Liver (tissue), 9 donors: Measurements from ENCODE around the gene EEFSEC. TPM values are rescaled to one million over a fixed set of nuclear protein-coding genes. Genes with fewer than 3 reads are reported as not detected.

ENCODE experiments used
- DNase-seq: peaks from one replicate; pipeline ENCODE4 v3.0.0-alpha.2; 2017; ENCODE audit warnings: low spot score
- H3K27ac ChIP-seq, 2 donors: one replicate each; pipeline ENCODE4 v1.7.0; 2013; ENCODE audit warnings: inconsistent platforms in 2 of 2, low read length in 2 of 2, control low read depth in 1 of 2, low read depth in 1 of 2, mild to moderate bottlenecking in 1 of 2
- H3K27me3 ChIP-seq, 4 donors: one replicate each; pipeline versions ENCODE4 v1.6.1 to v1.7.0; 2013; ENCODE audit warnings: low read length in 3 of 4, inconsistent platforms in 1 of 4, mild to moderate bottlenecking in 1 of 4, moderate library complexity in 1 of 4; ENCODE audit not compliant: control insufficient read depth in 4 of 4, insufficient read depth in 4 of 4
- H3K36me3 ChIP-seq, 4 donors: one replicate each; pipeline versions ENCODE4 v1.6.1 to v1.7.0; 2013; ENCODE audit warnings: low read length in 3 of 4, mild to moderate bottlenecking in 3 of 4, low read depth in 1 of 4, moderate library complexity in 1 of 4; ENCODE audit not compliant: control insufficient read depth in 4 of 4, insufficient read depth in 3 of 4
- H3K4me1 ChIP-seq, 4 donors: one replicate each; pipeline versions ENCODE4 v1.6.1 to v1.7.0; 2013; ENCODE audit warnings: low read length in 3 of 4, mild to moderate bottlenecking in 3 of 4, moderate library complexity in 1 of 4; ENCODE audit not compliant: control insufficient read depth in 4 of 4, insufficient read depth in 4 of 4
- H3K4me3 ChIP-seq, 3 donors: one replicate each; pipeline versions ENCODE4 v1.6.1 to v1.7.0; 2013; ENCODE audit warnings: low read length in 3 of 3, control low read depth in 1 of 3, low read depth in 1 of 3, mild to moderate bottlenecking in 1 of 3
- H3K9ac ChIP-seq, 2 donors: one replicate each; pipeline ENCODE4 v1.7.0; 2013; ENCODE audit warnings: low read length in 2 of 2, mild to moderate bottlenecking in 2 of 2, moderate library complexity in 2 of 2, control low read depth in 1 of 2, low read depth in 1 of 2
- H3K9me3 ChIP-seq, 4 donors: one replicate each; pipeline versions ENCODE4 v1.6.1 to v1.7.0; 2013; ENCODE audit warnings: low read length in 3 of 4; ENCODE audit not compliant: control insufficient read depth in 4 of 4
- EGR1 ChIP-seq, 2 donors: IDR thresholded peaks; 2 replicates each; pipeline ENCODE4 v1.6.1; 2016 to 2018; ENCODE audit warnings: antibody characterized with exemption in 2 of 2, low read depth in 2 of 2
- FOXA2 ChIP-seq: IDR thresholded peaks from 2 replicates; pipeline ENCODE4 v1.6.1; 2016; ENCODE audit warnings: antibody characterized with exemption
- GABPA ChIP-seq, 2 donors: IDR thresholded peaks in 1 of 2; conservative IDR thresholded peaks in 1 of 2; 2 replicates each; pipeline ENCODE4 v1.6.1; 2016; ENCODE audit warnings: antibody characterized with exemption in 2 of 2, mild to moderate bottlenecking in 1 of 2, moderate library complexity in 1 of 2
- HNF4A ChIP-seq, 2 donors: conservative IDR thresholded peaks; 2 replicates each; pipeline ENCODE4 v1.6.1; 2016; ENCODE audit warnings: antibody characterized with exemption in 2 of 2, mild to moderate bottlenecking in 2 of 2
- HNF4G ChIP-seq: IDR thresholded peaks from 2 replicates; pipeline ENCODE4 v1.6.1; 2016; ENCODE audit warnings: antibody characterized with exemption
- JUND ChIP-seq, 2 donors: IDR thresholded peaks; 2 replicates each; pipeline ENCODE4 v1.6.1; 2016; ENCODE audit warnings: antibody characterized with exemption in 2 of 2
- NR2F2 ChIP-seq: IDR thresholded peaks from 2 replicates; pipeline ENCODE4 v1.6.1; 2016; ENCODE audit warnings: antibody characterized with exemption
- RAD21 ChIP-seq, 2 donors: IDR thresholded peaks; 2 replicates each; pipeline ENCODE4 v1.6.1; 2016; ENCODE audit warnings: antibody characterized with exemption in 2 of 2, mild to moderate bottlenecking in 2 of 2
- RXRA ChIP-seq, 2 donors: IDR thresholded peaks; 2 replicates each; pipeline ENCODE4 v1.6.1; 2017 to 2018; ENCODE audit warnings: antibody characterized with exemption in 2 of 2, mild to moderate bottlenecking in 1 of 2
- SP1 ChIP-seq: IDR thresholded peaks from 2 replicates; pipeline ENCODE4 v1.6.1; 2018; ENCODE audit warnings: antibody characterized with exemption, mild to moderate bottlenecking
- TAF1 ChIP-seq: conservative IDR thresholded peaks from 2 replicates; pipeline ENCODE4 v1.6.1; 2016; ENCODE audit warnings: antibody characterized with exemption, mild to moderate bottlenecking
- YY1 ChIP-seq: IDR thresholded peaks from 2 replicates; pipeline ENCODE4 v1.6.1; 2016; ENCODE audit warnings: antibody characterized with exemption, mild to moderate bottlenecking
- WGBS: extraction: QIAGEN DNeasy Blood & Tissue Kit; methylation state at CpG from one replicate; pipeline ENCODE4 v1.1.7; 2013; 5-methylcytosine and 5-hydroxymethylcytosine counted together
- polyA plus RNA-seq, 2 donors: library from polyadenylated mRNA; stranded (reverse) in 1 of 2; unstranded in 1 of 2; fragments of 200-250 nt in 1 of 2; fragments of >200 nt in 1 of 2; fragmentation: Nextera tagmentation in 1 of 2; extraction: Ambion mirVana in 1 of 2; gene quantifications; one replicate each; pipeline versions ENCODE4 v1.2.1 to v1.2.3, GENCODE V29; 2013 to 2015
- total RNA-seq, 2 donors: library from RNA; depleted of rRNA; stranded (reverse); fragments of >200 nt; gene quantifications; one replicate each; pipeline ENCODE4 v1.2.3, GENCODE V29; 2014
- TF ChIP-seq, protein P1 (sequence below): fragments of 150-350 bp; IDR thresholded peaks from 2 replicates; pipeline ENCODE4 v1.5.1; 2017; ENCODE audit warnings: improper control_type of control experiment, low read depth, low read length; ENCODE audit not compliant: missing input control
- TF ChIP-seq, protein P2 (sequence below): IDR thresholded peaks from 2 replicates; pipeline ENCODE4 v1.6.1; 2016; ENCODE audit warnings: antibody characterized with exemption
- TF ChIP-seq, protein P3 (sequence below): IDR thresholded peaks from 2 replicates; pipeline ENCODE4 v1.6.1; 2016; ENCODE audit warnings: antibody characterized with exemption, mild to moderate bottlenecking
- TF ChIP-seq, protein P4 (sequence below): IDR thresholded peaks from 2 replicates; pipeline ENCODE4 v1.6.1; 2016; ENCODE audit warnings: antibody characterized with exemption
- donor health status: healthy.
- donor health status: healthy.
- donor health status: healthy.
- donor health status: healthy.
- donor health status: healthy.

EEFSEC gene
- total and polyA plus RNA-seq, 4 donors = 8.4 to 13.1 (median 10.7) TPM

DNA sequence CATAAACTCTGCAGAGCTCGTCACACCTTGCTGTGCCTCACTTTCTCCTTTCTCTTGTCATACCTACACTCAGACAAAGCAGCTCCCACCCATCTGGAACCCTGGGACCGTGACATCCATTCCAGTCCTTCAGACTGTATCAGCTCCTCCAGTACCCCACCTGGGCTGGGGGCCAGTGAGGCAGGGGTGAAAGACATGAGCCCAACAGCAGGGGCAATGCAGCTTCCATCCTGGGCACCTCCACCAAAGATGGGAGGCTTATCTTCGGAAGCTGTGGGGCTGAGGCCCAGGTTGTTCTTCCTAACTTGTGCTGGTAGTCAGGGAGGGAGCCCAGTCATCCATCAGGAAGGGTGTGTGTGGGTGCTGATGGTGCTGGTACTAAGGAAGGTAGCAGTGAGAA lies 109.2 kb downstream of the EEFSEC start:
- peaks cover 0 to 4% (median 1%) of the 10 kb centered on the region in 4 donors for H3K9me3 ChIP-seq
- DNase-seq = no peak
- H3K27ac ChIP-seq = no peak overlapping the region
- H3K4me1 ChIP-seq = no peaks in the 10 kb centered on the region
- H3K27me3 ChIP-seq = no peaks in the 10 kb centered on the region
- WGBS = 96% methylated on average over 3 of the region's 3 CpGs
- H3K36me3 ChIP-seq = peaks cover 1 to 18% (median 5%) of the 10 kb centered on the region in 4 donors
- H3K4me3 ChIP-seq = no peak overlapping the region
- TF ChIP-seq, protein P1, sequence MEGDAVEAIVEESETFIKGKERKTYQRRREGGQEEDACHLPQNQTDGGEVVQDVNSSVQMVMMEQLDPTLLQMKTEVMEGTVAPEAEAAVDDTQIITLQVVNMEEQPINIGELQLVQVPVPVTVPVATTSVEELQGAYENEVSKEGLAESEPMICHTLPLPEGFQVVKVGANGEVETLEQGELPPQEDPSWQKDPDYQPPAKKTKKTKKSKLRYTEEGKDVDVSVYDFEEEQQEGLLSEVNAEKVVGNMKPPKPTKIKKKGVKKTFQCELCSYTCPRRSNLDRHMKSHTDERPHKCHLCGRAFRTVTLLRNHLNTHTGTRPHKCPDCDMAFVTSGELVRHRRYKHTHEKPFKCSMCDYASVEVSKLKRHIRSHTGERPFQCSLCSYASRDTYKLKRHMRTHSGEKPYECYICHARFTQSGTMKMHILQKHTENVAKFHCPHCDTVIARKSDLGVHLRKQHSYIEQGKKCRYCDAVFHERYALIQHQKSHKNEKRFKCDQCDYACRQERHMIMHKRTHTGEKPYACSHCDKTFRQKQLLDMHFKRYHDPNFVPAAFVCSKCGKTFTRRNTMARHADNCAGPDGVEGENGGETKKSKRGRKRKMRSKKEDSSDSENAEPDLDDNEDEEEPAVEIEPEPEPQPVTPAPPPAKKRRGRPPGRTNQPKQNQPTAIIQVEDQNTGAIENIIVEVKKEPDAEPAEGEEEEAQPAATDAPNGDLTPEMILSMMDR = no peak
- no peak for TF ChIP-seq JUND (IDR thresholded peaks at IDR 0.05)
- TF ChIP-seq, protein P2, sequence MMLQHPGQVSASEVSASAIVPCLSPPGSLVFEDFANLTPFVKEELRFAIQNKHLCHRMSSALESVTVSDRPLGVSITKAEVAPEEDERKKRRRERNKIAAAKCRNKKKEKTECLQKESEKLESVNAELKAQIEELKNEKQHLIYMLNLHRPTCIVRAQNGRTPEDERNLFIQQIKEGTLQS = no peak
- TF ChIP-seq HNF4A (conservative IDR thresholded peaks at IDR 0.05) = no peak
- TF ChIP-seq NR2F2 = no peak
- no peak for TF ChIP-seq HNF4G
- TF ChIP-seq FOXA2 = no peak
- no peak for TF ChIP-seq GABPA (IDR thresholded peaks at IDR 0.05 in 1 of 2, conservative IDR thresholded peaks at IDR 0.05 in 1 of 2)
- no peak for TF ChIP-seq RXRA (IDR thresholded peaks at IDR 0.05)
- no peak for TF ChIP-seq SP1
- TF ChIP-seq YY1 = no peak
- no peak overlapping the region for H3K9ac ChIP-seq

DNA sequence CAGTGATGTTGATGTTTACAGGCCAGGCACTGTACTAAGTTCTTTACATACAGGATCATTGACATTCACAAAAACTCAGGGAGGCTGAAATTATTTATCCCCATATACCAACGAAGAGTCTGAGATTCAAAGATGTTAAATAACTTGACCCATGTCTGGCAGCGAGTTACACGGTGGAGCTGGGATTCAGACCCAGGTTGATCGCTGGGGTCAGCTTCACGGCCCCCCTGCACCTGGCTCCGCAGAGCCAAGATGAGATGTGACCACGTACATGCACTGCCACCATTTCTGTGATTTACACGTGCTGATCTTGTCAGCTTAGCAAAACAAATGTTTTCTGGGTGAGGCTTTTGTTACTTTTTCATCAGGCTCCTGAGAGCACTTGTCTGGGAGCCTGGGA lies 109.8 kb downstream of the EEFSEC start:
- WGBS = 94% methylated on average over 8 of the region's 8 CpGs
- TF ChIP-seq GABPA (IDR thresholded peaks at IDR 0.05 in 1 of 2, conservative IDR thresholded peaks at IDR 0.05 in 1 of 2) (no peak), HNF4A (conservative IDR thresholded peaks at IDR 0.05) (no peak), JUND (IDR thresholded peaks at IDR 0.05) (no peak)
- TF ChIP-seq, protein P3, sequence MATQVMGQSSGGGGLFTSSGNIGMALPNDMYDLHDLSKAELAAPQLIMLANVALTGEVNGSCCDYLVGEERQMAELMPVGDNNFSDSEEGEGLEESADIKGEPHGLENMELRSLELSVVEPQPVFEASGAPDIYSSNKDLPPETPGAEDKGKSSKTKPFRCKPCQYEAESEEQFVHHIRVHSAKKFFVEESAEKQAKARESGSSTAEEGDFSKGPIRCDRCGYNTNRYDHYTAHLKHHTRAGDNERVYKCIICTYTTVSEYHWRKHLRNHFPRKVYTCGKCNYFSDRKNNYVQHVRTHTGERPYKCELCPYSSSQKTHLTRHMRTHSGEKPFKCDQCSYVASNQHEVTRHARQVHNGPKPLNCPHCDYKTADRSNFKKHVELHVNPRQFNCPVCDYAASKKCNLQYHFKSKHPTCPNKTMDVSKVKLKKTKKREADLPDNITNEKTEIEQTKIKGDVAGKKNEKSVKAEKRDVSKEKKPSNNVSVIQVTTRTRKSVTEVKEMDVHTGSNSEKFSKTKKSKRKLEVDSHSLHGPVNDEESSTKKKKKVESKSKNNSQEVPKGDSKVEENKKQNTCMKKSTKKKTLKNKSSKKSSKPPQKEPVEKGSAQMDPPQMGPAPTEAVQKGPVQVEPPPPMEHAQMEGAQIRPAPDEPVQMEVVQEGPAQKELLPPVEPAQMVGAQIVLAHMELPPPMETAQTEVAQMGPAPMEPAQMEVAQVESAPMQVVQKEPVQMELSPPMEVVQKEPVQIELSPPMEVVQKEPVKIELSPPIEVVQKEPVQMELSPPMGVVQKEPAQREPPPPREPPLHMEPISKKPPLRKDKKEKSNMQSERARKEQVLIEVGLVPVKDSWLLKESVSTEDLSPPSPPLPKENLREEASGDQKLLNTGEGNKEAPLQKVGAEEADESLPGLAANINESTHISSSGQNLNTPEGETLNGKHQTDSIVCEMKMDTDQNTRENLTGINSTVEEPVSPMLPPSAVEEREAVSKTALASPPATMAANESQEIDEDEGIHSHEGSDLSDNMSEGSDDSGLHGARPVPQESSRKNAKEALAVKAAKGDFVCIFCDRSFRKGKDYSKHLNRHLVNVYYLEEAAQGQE = no peak
- Histone ChIP-seq H3K9ac (no peak overlapping the region), H3K4me3 (no peak overlapping the region), H3K9me3 (peaks cover 0 to 4% (median 1%) of the 10 kb centered on the region in 4 donors), H3K36me3 (peaks cover 1 to 18% (median 5%) of the 10 kb centered on the region in 4 donors), H3K4me1 (no peaks in the 10 kb centered on the region), H3K27me3 (no peaks in the 10 kb centered on the region), H3K27ac (no peak overlapping the region)
- no peak for DNase-seq

DNA sequence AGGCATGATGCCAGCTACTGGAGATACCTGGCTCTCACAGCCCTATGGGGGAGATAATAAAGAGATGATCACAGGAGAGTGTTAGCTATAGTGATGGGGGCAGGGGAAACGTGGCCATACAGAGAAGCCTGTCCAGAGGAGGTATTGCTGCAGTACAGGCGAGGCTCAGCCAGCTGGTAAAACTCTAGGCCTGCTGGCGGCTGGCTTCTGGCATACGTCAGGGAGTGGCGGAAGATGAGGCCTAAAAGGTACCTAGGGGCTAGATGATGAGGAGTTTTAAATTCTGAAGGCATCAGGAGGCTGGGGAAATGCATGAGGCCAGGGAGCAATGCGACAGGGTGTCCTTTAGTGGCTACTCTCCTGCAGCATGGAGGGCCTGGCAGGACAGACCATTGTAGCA lies 110.7 kb downstream of the EEFSEC start:
- 99% methylated on average over 6 of the region's 6 CpGs for WGBS
- peaks cover 1 to 18% (median 4%) of the 10 kb centered on the region in 4 donors for H3K36me3 ChIP-seq

More for the DNA sequence above, 110.7 kb downstream of the EEFSEC start:
- DNase-seq = no peak
- peaks cover 0 to 4% (median 1%) of the 10 kb centered on the region in 4 donors for H3K9me3 ChIP-seq
- no peaks in the 10 kb centered on the region for H3K4me1 ChIP-seq
- H3K27ac ChIP-seq = no peak overlapping the region
- no peak overlapping the region for H3K4me3 ChIP-seq
- H3K9ac ChIP-seq = no peak overlapping the region
- TF ChIP-seq, protein P1 = no peak
- no peak for TF ChIP-seq FOXA2
- TF ChIP-seq TAF1 = no peak
- no peak for TF ChIP-seq RXRA (IDR thresholded peaks at IDR 0.05)
- no peak for TF ChIP-seq EGR1 (IDR thresholded peaks at IDR 0.05; ENCODE audit: low read depth in 2 of 2)
- TF ChIP-seq, protein P2 = no peak
- TF ChIP-seq HNF4A (conservative IDR thresholded peaks at IDR 0.05) = no peak
- no peak for TF ChIP-seq RAD21 (IDR thresholded peaks at IDR 0.05)
- TF ChIP-seq, protein P4, sequence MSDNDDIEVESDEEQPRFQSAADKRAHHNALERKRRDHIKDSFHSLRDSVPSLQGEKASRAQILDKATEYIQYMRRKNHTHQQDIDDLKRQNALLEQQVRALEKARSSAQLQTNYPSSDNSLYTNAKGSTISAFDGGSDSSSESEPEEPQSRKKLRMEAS = no peak
- TF ChIP-seq HNF4G = no peak
- no peak for TF ChIP-seq JUND (IDR thresholded peaks at IDR 0.05)
- TF ChIP-seq GABPA (IDR thresholded peaks at IDR 0.05 in 1 of 2, conservative IDR thresholded peaks at IDR 0.05 in 1 of 2) = no peak
- TF ChIP-seq SP1 = no peak
- H3K27me3 ChIP-seq = no peaks in the 10 kb centered on the region
